Stimulated activated naive B cell treated with anti-CD40 and anti-IgM and Interleukin-4, amounts not matched to agents 10 μg/mL and 1 μg/mL and 100 μg/mL, for 72 hours (primary cell): Measurements from ENCODE around the gene DNMT1.
"Not testable (repeated sequence)": the region's sequence is repeated elsewhere in the genome, so short reads cannot be mapped to it uniquely, and the experiment has no call there.

Source experiments
- ATAC-seq, 2 donors: fragments of 150-1000 bp; cut with Tn5 transposase; replicated peaks; 2 replicates each; pipeline ENCODE4 v1.10.0; 2021; ENCODE audit warnings: moderate library complexity in 1 of 2
- DNase-seq: peaks from one replicate; pipeline ENCODE4 v3.0.0; 2021
- H3K27ac Mint-ChIP-seq: one replicate; pipeline ENCODE4 v1.8.0; 2022; ENCODE audit warnings: mild to moderate bottlenecking, mixed read lengths
- H3K27me3 Mint-ChIP-seq, 2 donors: one replicate each; pipeline ENCODE4 v1.8.0; 2022; ENCODE audit warnings: mixed read lengths in 2 of 2
- H3K36me3 Mint-ChIP-seq, 2 donors: one replicate each; pipeline ENCODE4 v1.8.0; 2022; ENCODE audit warnings: mixed read lengths in 2 of 2, mild to moderate bottlenecking in 1 of 2
- H3K4me1 Mint-ChIP-seq, 2 donors: one replicate each; pipeline ENCODE4 v1.8.0; 2022; ENCODE audit warnings: mixed read lengths in 2 of 2, mild to moderate bottlenecking in 1 of 2
- H3K4me3 Mint-ChIP-seq, 2 donors: one replicate each; pipeline ENCODE4 v1.8.0; 2022; ENCODE audit warnings: mild to moderate bottlenecking in 2 of 2, mixed read lengths in 2 of 2, moderate library complexity in 1 of 2
- H3K9me3 Mint-ChIP-seq, 2 donors: one replicate each; pipeline ENCODE4 v1.8.0; 2022; ENCODE audit warnings: mixed read lengths in 2 of 2, mild to moderate bottlenecking in 1 of 2

Gene DNMT1

DNA sequence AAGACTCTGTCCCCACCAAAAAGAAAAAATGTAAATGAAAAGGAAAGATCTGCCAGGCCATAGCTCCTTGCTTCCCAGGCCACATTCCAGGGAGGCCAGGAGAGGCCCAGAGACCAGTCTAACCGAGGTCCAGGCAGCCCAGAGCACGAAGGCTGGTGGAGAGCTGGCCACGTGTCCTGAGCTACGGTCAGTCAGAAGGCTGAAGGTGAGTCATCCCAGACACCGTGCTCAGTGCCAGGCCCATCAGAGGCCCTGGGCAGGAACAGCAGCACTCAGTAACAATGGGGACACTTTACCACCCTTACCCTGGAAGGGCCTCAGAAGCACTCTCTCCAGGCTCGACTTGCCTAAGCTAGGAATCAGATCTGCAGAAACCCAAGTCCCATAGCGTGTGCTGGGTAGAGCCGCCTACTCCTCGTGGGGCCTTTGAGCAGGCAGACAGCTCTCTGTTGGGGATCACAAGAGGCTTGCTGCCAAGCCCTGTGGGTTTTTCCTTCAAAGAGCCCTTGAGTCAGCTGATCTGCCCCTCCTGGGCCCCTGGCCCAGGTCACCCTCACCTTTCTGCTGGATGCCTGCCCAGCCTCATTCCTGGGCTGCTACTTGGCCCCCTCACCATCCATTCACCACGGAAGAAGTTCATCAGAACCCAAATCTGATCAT, 11.6 kb upstream of the DNMT1 start:
- ATAC-seq (no peak), DNase-seq (no peak)
- peaks cover 0 to 3% of the 10 kb centered on the region in 2 donors for H3K4me1 Mint-ChIP-seq
- no peaks in the 10 kb centered on the region for H3K36me3 Mint-ChIP-seq
- no peak overlapping the region for H3K4me3 Mint-ChIP-seq
- H3K27me3 Mint-ChIP-seq = peaks cover 3 to 12% of the 10 kb centered on the region in 2 donors
- peaks cover 0 to 4% of the 10 kb centered on the region in 2 donors for H3K9me3 Mint-ChIP-seq
- H3K27ac Mint-ChIP-seq = no peak overlapping the region

DNA sequence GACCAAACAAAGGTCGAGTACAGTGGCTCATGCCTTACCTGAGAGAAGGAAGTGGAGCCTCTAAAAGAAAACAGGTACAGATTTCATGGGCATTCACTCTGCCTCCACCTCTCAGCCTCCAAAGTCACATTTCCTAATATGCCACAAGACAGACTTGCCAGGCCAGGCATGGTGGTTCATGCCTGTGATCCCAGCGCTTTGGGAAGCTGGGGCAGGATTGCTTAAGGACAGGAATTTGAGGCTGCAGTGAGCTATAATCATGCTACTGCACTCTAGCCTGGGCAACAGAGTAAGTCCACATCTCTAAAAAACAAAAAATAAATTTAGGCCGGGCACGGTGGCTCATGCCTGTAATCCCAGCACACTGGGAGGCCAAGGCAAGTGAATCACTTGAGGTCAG, 10.9 kb upstream of the DNMT1 start:
- Mint-ChIP-seq H3K9me3 (peaks cover 0 to 4% of the 10 kb centered on the region in 2 donors), H3K4me3 (no peak overlapping the region), H3K4me1 (peaks cover 0 to 3% of the 10 kb centered on the region in 2 donors), H3K27ac (no peak overlapping the region), H3K36me3 (no peaks in the 10 kb centered on the region), H3K27me3 (peaks cover 0 to 7% of the 10 kb centered on the region in 2 donors)
- ATAC-seq = no peak
- DNase-seq = no peak

DNA sequence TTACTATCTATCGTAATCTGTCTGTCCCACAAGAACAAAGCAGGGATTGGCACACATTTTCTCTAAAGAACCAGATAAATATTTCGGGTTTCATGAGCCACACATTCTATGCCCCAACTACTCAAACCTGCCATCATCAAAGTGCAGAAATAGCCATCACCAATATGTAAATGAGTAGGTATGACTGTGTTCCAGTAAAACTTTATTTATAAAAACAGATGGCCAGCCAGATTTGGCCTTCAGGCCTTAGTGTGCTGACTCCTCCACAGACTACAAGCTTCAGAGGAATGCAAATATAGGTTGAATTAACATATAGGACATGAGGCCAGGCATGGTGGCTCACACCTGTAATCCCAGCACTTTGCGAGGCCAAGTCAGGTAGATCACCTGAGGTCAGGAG, 8.9 kb upstream of the DNMT1 start:
- ATAC-seq = no peak
- DNase-seq = no peak
- H3K36me3 Mint-ChIP-seq = no peaks in the 10 kb centered on the region
- no peak overlapping the region for H3K27ac Mint-ChIP-seq
- no peak overlapping the region for H3K4me3 Mint-ChIP-seq
- peaks cover 0 to 4% of the 10 kb centered on the region in 2 donors for H3K9me3 Mint-ChIP-seq
- H3K4me1 Mint-ChIP-seq = peaks cover 5% of the 10 kb centered on the region in 2 donors
- H3K27me3 Mint-ChIP-seq = no peaks in the 10 kb centered on the region

DNA sequence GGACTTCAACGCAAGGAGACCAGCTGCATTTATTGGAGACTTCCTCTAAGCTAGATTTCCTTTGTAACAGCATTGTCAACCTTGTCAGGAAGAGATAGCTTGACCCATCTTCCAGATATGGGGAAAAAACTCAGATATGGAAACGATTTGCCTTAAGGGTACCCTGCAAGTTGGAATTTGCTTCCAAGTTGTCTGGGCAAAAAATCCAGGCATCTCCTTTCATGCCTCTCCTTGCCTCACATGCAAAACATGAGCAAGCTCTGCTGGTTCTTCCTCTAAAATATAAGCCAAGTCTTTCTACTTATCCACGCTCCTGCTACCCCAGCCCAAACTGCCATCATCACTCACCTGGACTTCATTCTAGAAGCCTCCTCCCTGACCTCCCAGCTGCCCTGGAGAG, 6.4 kb upstream of the DNMT1 start:
- no peaks in the 10 kb centered on the region for H3K9me3 Mint-ChIP-seq
- H3K27ac Mint-ChIP-seq = no peak overlapping the region
- DNase-seq = no peak
- no peak overlapping the region for H3K4me3 Mint-ChIP-seq
- H3K36me3 Mint-ChIP-seq = no peaks in the 10 kb centered on the region
- H3K4me1 Mint-ChIP-seq = peaks cover 12 to 14% of the 10 kb centered on the region in 2 donors
- no peaks in the 10 kb centered on the region for H3K27me3 Mint-ChIP-seq
- ATAC-seq = no peak

DNA sequence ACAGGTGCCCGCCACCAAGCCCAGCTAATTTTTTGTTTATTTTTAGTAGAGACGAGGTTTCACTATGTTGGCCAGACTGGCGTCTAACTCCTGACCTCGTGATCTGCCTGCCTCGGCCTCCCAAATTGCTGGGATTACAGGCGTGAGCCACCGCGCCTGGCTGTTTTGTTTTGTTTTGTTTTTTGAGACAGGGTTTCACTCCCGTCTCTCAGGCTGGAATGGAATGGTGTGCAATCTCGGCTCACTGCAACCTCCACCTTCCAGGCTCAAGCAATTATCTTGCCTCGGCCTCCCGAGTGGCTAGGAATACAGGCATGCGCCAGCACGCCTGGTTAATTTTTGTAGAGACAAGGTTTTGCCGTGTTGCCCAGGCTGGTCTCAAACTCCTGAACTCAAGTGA, 5.3 kb upstream of the DNMT1 start:
- not testable (repeated sequence) for H3K9me3 Mint-ChIP-seq, H3K27me3 Mint-ChIP-seq, H3K4me3 Mint-ChIP-seq, ATAC-seq, H3K36me3 Mint-ChIP-seq, DNase-seq, H3K27ac Mint-ChIP-seq
- H3K4me1 Mint-ChIP-seq = peaks cover 12 to 18% of the 10 kb centered on the region in 2 donors

DNA sequence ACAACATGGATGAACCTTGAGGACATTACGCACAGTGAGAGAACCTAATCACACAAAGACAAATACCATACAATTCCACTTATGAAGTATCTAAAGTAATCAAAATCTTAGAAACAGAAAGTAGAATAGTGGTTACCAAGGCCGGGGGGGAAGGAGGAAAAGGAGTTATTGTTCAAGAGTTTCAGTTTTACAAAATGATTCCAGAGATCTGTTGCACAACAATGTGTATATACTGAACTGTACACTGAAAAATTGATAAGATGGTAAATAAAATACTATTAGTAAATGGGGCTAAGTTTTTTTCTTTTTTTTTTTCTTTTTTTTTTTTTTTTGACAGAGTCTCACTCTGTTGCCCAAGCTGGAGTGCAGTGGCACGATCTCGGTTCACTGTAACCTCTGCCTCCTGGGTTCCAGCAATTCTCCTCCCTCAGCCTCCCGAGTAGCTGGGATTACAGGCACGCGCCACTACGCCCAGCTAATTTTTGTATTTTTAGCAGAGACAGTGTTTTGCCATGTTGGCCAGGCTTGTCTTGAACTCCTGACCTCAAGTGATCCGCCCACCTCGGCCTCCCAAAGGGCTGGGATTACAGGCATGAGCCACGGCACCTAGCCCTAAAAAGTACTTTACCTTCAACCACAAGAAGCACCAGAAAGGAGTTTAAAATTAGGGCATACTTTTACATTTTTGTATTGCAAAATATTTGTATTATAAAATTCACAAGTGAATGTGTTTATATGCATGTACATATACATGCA, 4.3 kb upstream of the DNMT1 start:
- ATAC-seq, H3K36me3 Mint-ChIP-seq, H3K4me3 Mint-ChIP-seq, DNase-seq, H3K9me3 Mint-ChIP-seq, H3K27me3 Mint-ChIP-seq: not testable (repeated sequence)
- peak overlapping the region; percentile 33 for H3K27ac Mint-ChIP-seq
- H3K4me1 Mint-ChIP-seq = peaks cover 9 to 20% of the 10 kb centered on the region in 2 donors

DNA sequence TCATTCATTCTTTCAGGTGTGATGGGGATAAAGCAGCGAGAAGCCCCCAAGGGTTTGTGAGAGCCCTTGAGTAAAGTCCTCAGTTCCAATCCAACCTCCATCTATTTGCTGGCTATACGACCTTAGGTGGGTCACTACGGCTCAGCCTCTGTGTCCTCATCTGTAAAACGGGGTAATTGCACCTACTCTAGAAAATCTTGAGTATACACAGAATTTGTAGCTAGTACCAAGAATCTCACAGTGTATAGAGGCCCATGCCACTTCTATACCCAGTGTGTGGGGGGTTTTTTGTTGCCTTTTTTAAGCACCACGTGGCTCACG, 406 bp upstream of the DNMT1 start:
- Mint-ChIP-seq H3K4me3 (peak overlapping the region; percentile 98), H3K9me3 (no peaks in the 10 kb centered on the region), H3K27me3 (no peaks in the 10 kb centered on the region), H3K27ac (peak overlapping the region; percentile 97), H3K4me1 (peaks cover 15 to 35% of the 10 kb centered on the region in 2 donors), H3K36me3 (peaks cover 8 to 10% of the 10 kb centered on the region in 2 donors)
- no peak for DNase-seq
- peak; percentile 21 to 33 for ATAC-seq

DNA sequence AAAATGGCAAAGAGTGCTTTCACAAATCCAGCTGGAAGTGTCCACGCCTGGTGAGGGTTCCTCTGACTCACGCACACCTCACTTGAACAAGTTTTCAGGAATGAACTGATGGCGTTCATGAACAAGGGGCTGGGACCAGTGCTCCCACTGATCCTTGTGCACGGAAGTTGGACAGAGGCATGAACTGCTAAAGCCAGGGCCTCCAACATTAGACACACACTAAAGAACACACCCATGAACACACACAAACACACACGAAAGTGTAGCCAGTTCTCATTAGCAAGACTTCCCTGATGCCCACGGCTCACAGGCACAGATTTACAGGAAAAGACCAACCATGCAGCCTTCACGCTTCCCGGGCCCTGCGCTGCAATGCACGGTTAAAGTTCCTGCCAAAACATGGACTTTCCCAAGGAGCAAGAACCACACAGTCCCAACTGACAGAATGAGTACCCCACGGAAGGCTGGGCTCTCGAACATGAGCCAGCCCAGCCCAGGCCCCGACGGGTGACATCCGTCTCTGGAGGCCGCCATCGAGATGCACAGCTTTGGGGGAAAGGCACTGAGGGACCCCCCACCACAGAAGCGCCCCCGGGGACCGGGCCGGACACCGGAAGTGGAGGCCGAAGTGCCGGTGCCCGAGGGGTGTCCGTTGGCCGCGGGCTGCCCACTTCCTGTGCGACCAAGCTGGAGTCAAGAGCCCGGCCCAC, 808 bp downstream of the DNMT1 start:
- peaks cover 16 to 17% of the 10 kb centered on the region in 2 donors for H3K36me3 Mint-ChIP-seq
- H3K27me3 Mint-ChIP-seq = no peaks in the 10 kb centered on the region
- peak; percentile 15 to 21 for ATAC-seq
- H3K27ac Mint-ChIP-seq = peak overlapping the region; percentile 97
- peak overlapping the region; percentile 98 for H3K4me3 Mint-ChIP-seq
- DNase-seq = no peak
- H3K4me1 Mint-ChIP-seq = peaks cover 19 to 40% of the 10 kb centered on the region in 2 donors
- no peaks in the 10 kb centered on the region for H3K9me3 Mint-ChIP-seq

DNA sequence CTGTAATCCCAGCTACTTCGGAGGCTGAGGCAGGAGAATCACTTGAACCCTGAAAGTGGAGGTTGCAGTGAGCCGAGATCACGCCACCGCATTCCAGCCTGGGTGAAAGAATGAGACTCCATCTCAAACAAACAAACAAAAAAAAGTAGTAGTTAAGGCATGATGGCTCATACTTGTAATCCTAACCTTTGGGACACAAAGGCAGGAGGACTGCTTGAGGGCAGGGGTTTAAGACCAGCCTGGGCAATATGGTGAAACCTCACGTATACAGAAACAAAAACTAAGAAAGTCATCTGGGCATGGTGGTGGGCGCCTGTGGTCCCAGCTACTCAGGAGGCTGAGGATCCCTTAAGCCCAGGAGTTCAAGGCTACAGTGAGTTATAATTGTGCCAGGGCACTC, 1.8 kb downstream of the DNMT1 start:
- Mint-ChIP-seq H3K27me3 (no peaks in the 10 kb centered on the region), H3K27ac (peak overlapping the region; percentile 20), H3K4me3 (peak overlapping the region; percentile 39 to 53), H3K9me3 (no peaks in the 10 kb centered on the region), H3K36me3 (peaks cover 19 to 21% of the 10 kb centered on the region in 2 donors), H3K4me1 (peaks cover 19 to 35% of the 10 kb centered on the region in 2 donors)
- DNase-seq (no peak), ATAC-seq (no peak)

DNA sequence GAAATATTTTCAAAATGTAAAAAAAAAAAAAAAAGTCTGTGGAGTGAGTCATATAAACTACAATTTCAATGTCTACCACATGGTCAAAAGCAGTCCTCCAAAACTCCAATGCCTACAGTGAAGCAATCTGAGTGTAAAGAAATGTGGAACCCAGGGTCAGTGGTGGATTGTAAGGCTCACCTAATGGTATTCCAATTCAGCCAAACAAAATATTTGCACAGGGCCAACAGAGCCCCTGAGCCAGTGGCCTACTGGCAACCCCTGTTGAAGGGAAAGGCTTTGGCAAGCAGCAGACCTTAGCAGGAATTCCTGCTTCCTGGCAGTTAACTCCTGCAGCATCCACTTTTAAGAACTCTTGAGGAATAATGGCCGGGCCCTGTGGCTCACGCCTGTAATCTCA, 3.4 kb downstream of the DNMT1 start:
- Mint-ChIP-seq H3K27me3 (no peaks in the 10 kb centered on the region), H3K36me3 (peaks cover 23 to 28% of the 10 kb centered on the region in 2 donors), H3K4me1 (peaks cover 19 to 42% of the 10 kb centered on the region in 2 donors), H3K4me3 (no peak overlapping the region), H3K27ac (no peak overlapping the region), H3K9me3 (no peaks in the 10 kb centered on the region)
- no peak for DNase-seq
- ATAC-seq = no peak

DNA sequence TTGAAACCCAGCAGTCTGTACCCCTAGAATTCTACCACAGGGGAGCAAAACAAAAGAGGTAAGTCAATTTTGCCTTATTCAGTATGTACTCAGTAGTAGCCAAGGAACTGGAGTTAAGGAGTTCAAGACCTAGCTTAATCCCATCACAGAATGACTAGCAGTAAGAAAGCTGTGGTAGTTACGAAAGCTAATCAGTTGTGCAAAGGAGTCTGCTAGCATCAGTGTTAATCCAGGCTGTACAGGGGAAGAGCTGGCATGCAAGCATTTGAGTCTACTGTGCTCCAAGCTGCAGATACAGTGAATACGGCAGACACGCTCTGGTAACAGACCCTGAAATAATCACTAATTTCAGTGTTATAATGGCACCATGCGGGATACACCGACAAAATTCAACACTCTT, 4.7 kb downstream of the DNMT1 start:
- ATAC-seq (no peak), DNase-seq (no peak)
- no peak overlapping the region for H3K4me3 Mint-ChIP-seq
- peaks cover 19 to 38% of the 10 kb centered on the region in 2 donors for H3K4me1 Mint-ChIP-seq
- no peak overlapping the region for H3K27ac Mint-ChIP-seq
- H3K9me3 Mint-ChIP-seq = no peaks in the 10 kb centered on the region
- peaks cover 23 to 28% of the 10 kb centered on the region in 2 donors for H3K36me3 Mint-ChIP-seq
- no peaks in the 10 kb centered on the region for H3K27me3 Mint-ChIP-seq

DNA sequence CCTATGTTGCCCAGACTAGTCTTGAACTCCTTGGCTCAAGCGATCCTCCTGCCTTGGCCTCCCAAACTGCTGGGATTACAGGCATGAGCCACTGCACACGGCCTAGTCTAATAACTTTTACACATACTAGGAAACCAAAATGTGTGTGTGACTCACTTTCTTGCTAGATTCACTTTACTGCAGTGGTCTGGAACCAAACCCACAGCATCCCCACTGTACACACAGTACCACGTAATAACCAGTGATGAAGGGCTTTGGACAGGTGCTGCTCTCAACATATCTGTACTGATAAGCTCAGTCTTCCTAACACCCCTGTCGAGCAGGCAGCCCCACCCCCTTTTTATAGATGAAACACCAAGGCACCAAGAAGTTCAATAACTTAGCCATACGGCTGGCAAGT, 5.1 kb downstream of the DNMT1 start:
- no peaks in the 10 kb centered on the region for H3K27me3 Mint-ChIP-seq
- ATAC-seq (no peak), DNase-seq (no peak)
- no peak overlapping the region for H3K27ac Mint-ChIP-seq
- H3K9me3 Mint-ChIP-seq = no peaks in the 10 kb centered on the region
- H3K4me3 Mint-ChIP-seq = no peak overlapping the region
- H3K36me3 Mint-ChIP-seq = peaks cover 23 to 27% of the 10 kb centered on the region in 2 donors
- peaks cover 19 to 38% of the 10 kb centered on the region in 2 donors for H3K4me1 Mint-ChIP-seq

DNA sequence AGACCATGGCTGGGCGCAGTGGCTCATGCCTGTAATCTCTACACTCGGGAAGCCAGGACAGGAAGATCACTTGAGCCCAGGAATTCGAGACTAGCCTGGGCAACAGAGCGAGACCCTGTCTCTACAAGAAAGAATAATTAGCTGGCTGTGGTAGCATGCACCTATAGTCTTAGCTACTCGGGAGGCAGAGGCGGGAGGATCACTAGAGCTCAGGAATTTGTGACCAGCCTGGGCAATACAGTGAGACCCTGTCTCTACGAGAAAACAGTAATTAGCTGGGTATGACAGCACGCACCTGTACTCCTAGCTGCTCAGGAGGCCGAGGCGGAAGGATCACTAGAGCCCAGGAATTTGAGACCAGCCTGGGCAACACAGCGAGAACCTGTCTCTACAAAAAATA, 7.4 kb downstream of the DNMT1 start:
- no peaks in the 10 kb centered on the region for H3K27me3 Mint-ChIP-seq
- DNase-seq = no peak
- no peak overlapping the region for H3K4me3 Mint-ChIP-seq
- peaks cover 21 to 29% of the 10 kb centered on the region in 2 donors for H3K4me1 Mint-ChIP-seq
- no peak overlapping the region for H3K27ac Mint-ChIP-seq
- no peak for ATAC-seq
- H3K9me3 Mint-ChIP-seq = no peaks in the 10 kb centered on the region
- peaks cover 23 to 26% of the 10 kb centered on the region in 2 donors for H3K36me3 Mint-ChIP-seq

DNA sequence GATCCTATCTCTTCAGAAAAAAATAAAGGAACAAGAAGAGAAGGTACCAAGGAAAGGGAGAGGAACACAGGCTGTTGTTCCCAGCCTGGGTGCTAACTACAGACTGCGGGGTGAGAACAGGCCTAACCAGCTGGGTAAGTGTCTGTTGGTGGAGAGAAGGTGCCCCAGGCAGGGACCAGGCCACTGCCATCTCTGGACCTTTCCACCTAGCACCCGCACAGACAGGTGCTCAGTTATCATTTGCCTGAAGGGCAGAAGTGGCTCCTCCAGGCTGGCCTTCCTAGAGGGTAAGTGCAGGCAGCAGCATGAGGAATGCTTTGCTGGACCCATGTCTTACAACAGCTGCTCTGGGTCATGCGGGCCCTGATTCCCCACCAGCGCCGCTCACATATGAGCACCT, 10.1 kb downstream of the DNMT1 start:
- H3K27ac Mint-ChIP-seq = no peak overlapping the region

More for the DNA sequence above, 10.1 kb downstream of the DNMT1 start:
- peaks cover 27 to 30% of the 10 kb centered on the region in 2 donors for H3K36me3 Mint-ChIP-seq
- ATAC-seq = no peak
- H3K27me3 Mint-ChIP-seq = no peaks in the 10 kb centered on the region
- H3K4me1 Mint-ChIP-seq = peaks cover 16 to 24% of the 10 kb centered on the region in 2 donors
- DNase-seq = no peak
- H3K9me3 Mint-ChIP-seq = no peaks in the 10 kb centered on the region
- H3K4me3 Mint-ChIP-seq = no peak overlapping the region
